GM12878 (cell line): Measurements from ENCODE around the gene CFAP58. TPM values are rescaled to one million over a fixed set of nuclear protein-coding genes. Genes with fewer than 3 reads are reported as not detected.

ENCODE experiments used
- EGR1 ChIP-seq, 2 experiments: IDR thresholded peaks; 1 replicate in 1 of 2; 2 replicates in 1 of 2; pipeline ENCODE4 v1.6.1; 2011 to 2012; ENCODE audit warnings: low read depth in 2 of 2, low read length in 2 of 2, borderline replicate concordance in 1 of 2, mild to moderate bottlenecking in 1 of 2, moderate library complexity in 1 of 2
- LARP7 ChIP-seq: fragments of 450-650 bp; IDR thresholded peaks from 2 replicates; pipeline ENCODE4 v1.6.1; 2017; ENCODE audit warnings: mild to moderate bottlenecking
- MEF2B ChIP-seq: fragments of 450-650 bp; IDR thresholded peaks from 2 replicates; pipeline ENCODE4 v1.6.1; 2018; ENCODE audit warnings: mild to moderate bottlenecking, moderate library complexity; ENCODE audit not compliant: partially characterized antibody, poor library complexity, severe bottlenecking
- NFIC ChIP-seq: IDR thresholded peaks from 2 replicates; pipeline ENCODE4 v1.6.1; 2012; ENCODE audit warnings: low read depth, mild to moderate bottlenecking, inconsistent platforms, low read length, moderate library complexity
- NFYA ChIP-seq: IDR thresholded peaks from 2 replicates; pipeline ENCODE4 v1.6.1; 2011; ENCODE audit warnings: low read depth, mild to moderate bottlenecking, low read length, improper control_type of control experiment, borderline replicate concordance
- PAX5 ChIP-seq: IDR thresholded peaks from 2 replicates; pipeline ENCODE4 v1.6.1; 2011; ENCODE audit warnings: low read depth, low read length, borderline replicate concordance
- POLR2AphosphoS5 ChIP-seq: IDR thresholded peaks from 2 replicates; pipeline ENCODE4 v1.6.1; 2011; ENCODE audit warnings: mild to moderate bottlenecking, low read length, inconsistent platforms
- POU2F2 ChIP-seq: IDR thresholded peaks from 3 replicates; pipeline ENCODE4 v1.6.1; 2011; ENCODE audit warnings: low read depth, mild to moderate bottlenecking, low read length, borderline replicate concordance
- RBBP5 ChIP-seq: fragments of 200-600 bp; sonication (generic); conservative IDR thresholded peaks from 2 replicates; pipeline ENCODE4 v1.6.1; 2016
- SIN3A ChIP-seq: IDR thresholded peaks from 2 replicates; pipeline ENCODE4 v1.6.1; 2012; ENCODE audit warnings: low read depth, low read length, improper control_type of control experiment
- SMAD5 ChIP-seq: IDR thresholded peaks from 2 replicates; pipeline ENCODE4 v1.6.1; 2016; ENCODE audit warnings: antibody characterized with exemption, low read depth
- SMC3 ChIP-seq: IDR thresholded peaks from 2 replicates; pipeline ENCODE4 v1.6.1; 2011; ENCODE audit warnings: low read length, improper control_type of control experiment, borderline replicate concordance
- TARDBP ChIP-seq: IDR thresholded peaks from 2 replicates; pipeline ENCODE4 v1.6.1; 2016; ENCODE audit warnings: borderline replicate concordance
- WRNIP1 ChIP-seq: IDR thresholded peaks from 2 replicates; pipeline ENCODE4 v1.6.1; 2011; ENCODE audit warnings: low read depth, low read length, improper control_type of control experiment, borderline replicate concordance
- ZBED1 ChIP-seq: IDR thresholded peaks from 2 replicates; pipeline ENCODE4 v1.6.1; 2016; ENCODE audit warnings: borderline replicate concordance
- ZNF207 ChIP-seq: fragments of 450-650 bp; IDR thresholded peaks from 2 replicates; pipeline ENCODE4 v1.6.1; 2014; ENCODE audit warnings: antibody characterized with exemption, mild to moderate bottlenecking, borderline replicate concordance
- polyA plus RNA-seq, 11 experiments: library from polyadenylated mRNA; depleted of rRNA in 4 of 11; unstranded in 6 of 11; stranded (reverse) in 5 of 11; fragments of >200 nt; fragmentation: Nextera tagmentation in 4 of 11; fragmentation: Illumina TruSeq in 1 of 11; extraction: Ambion mirVana in 4 of 11; extraction: Trizol in 1 of 11; gene quantifications; 1 replicate in 1 of 11; 2 replicates in 10 of 11; pipeline versions ENCODE4 v1.2.1 to v1.2.3, GENCODE V29; 2011 to 2016; ENCODE audit warnings: inconsistent platforms in 2 of 11, missing spikeins in 2 of 11, low read depth in 1 of 11
- total RNA-seq, 4 experiments: library from RNA; depleted of rRNA in 3 of 4; stranded (reverse); fragments of >200 nt in 3 of 4; fragmentation: Illumina TruSeq in 1 of 4; extraction: Trizol in 1 of 4; gene quantifications; 2 replicates each; pipeline versions ENCODE4 v1.2.1 to v1.2.3, GENCODE V29; 2013 to 2021
- TF ChIP-seq, protein P1 (sequence below), 3 experiments: IDR thresholded peaks in 2 of 3; conservative IDR thresholded peaks in 1 of 3; 2 replicates each; pipeline ENCODE4 v1.5.1; 2011; ENCODE audit warnings: low read depth in 3 of 3, low read length in 3 of 3, mild to moderate bottlenecking in 3 of 3, control low read depth in 2 of 3, moderate library complexity in 2 of 3, inconsistent platforms in 1 of 3, mixed read lengths in 1 of 3; ENCODE audit not compliant: control insufficient read depth in 2 of 3, insufficient read depth in 1 of 3; ENCODE audit errors: extremely low read depth in 1 of 3
- TF ChIP-seq, protein P2 (sequence below): fragments of 450-650 bp; IDR thresholded peaks from 2 replicates; pipeline ENCODE4 v1.6.1; 2016; ENCODE audit warnings: mild to moderate bottlenecking
- TF ChIP-seq, protein P3 (sequence below): fragments of 450-650 bp; IDR thresholded peaks from 2 replicates; pipeline ENCODE4 v1.6.1; 2018; ENCODE audit warnings: mild to moderate bottlenecking, low read depth, moderate library complexity; ENCODE audit not compliant: partially characterized antibody
- TF ChIP-seq, protein P4 (sequence below): fragments of 450-650 bp; IDR thresholded peaks from 2 replicates; pipeline ENCODE4 v1.6.1; 2017; ENCODE audit warnings: mild to moderate bottlenecking, moderate library complexity

The CFAP58 gene
- total and polyA plus RNA-seq, 10 of the 15 experiments (the other 5 are each of a cell fraction or from before 2014, with no cell fraction given) = 0.03 to 0.35 (median 0.21) TPM

DNA sequence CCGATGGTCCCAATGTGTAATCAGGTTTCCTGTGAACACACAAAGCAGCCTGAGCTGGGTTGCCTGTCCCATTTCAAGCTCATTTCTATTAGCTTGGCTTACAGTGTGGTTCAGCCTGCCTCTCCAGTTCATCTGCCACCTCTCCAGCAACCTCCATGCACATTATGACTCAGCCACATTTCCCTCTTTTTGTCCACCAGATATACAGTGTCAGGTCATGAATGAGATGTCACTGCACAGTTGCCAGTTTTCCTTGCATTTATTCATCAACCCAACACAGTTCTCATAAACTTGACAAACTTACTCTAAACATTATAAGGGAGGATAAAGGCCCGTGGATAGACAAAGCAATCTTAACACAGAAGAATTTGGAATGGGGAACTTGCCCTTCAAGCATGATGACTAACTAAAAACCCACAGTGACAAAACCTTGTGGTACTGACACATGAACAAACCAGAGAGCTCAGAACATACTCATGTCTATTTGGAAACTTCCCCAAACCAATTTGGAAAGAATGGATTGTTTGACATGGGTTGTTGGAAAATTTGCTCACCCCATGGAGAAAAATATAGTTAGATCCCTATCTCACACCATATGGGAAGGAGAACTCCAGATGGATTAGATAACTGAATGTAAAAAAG, 2.5 kb upstream of the CFAP58 start (continued):
- TF ChIP-seq EGR1 (IDR thresholded peaks at IDR 0.05; ENCODE audit: borderline replicate concordance in 1 of 2, low read depth in 2 of 2, low read length in 2 of 2) (no peak), NFYA (no peak), LARP7 (no peak), POU2F2 (no peak), SMAD5 (no peak), SMC3 (no peak), TARDBP (no peak), ZBED1 (no peak), POLR2AphosphoS5 (no peak), WRNIP1 (no peak), RBBP5 (no peak), NFIC (no peak), ZNF207 (no peak), MEF2B (no peak), PAX5 (no peak), SIN3A (no peak)
- TF ChIP-seq, protein P1, sequence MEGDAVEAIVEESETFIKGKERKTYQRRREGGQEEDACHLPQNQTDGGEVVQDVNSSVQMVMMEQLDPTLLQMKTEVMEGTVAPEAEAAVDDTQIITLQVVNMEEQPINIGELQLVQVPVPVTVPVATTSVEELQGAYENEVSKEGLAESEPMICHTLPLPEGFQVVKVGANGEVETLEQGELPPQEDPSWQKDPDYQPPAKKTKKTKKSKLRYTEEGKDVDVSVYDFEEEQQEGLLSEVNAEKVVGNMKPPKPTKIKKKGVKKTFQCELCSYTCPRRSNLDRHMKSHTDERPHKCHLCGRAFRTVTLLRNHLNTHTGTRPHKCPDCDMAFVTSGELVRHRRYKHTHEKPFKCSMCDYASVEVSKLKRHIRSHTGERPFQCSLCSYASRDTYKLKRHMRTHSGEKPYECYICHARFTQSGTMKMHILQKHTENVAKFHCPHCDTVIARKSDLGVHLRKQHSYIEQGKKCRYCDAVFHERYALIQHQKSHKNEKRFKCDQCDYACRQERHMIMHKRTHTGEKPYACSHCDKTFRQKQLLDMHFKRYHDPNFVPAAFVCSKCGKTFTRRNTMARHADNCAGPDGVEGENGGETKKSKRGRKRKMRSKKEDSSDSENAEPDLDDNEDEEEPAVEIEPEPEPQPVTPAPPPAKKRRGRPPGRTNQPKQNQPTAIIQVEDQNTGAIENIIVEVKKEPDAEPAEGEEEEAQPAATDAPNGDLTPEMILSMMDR (IDR thresholded peaks at IDR 0.05 in 2 of 3, conservative IDR thresholded peaks at IDR 0.05 in 1 of 3; ENCODE audit: control insufficient read depth in 2 of 3, extremely low read depth in 1 of 3, insufficient read depth in 1 of 3, low read depth in 3 of 3, low read length in 3 of 3) = no peak
- TF ChIP-seq, protein P2, sequence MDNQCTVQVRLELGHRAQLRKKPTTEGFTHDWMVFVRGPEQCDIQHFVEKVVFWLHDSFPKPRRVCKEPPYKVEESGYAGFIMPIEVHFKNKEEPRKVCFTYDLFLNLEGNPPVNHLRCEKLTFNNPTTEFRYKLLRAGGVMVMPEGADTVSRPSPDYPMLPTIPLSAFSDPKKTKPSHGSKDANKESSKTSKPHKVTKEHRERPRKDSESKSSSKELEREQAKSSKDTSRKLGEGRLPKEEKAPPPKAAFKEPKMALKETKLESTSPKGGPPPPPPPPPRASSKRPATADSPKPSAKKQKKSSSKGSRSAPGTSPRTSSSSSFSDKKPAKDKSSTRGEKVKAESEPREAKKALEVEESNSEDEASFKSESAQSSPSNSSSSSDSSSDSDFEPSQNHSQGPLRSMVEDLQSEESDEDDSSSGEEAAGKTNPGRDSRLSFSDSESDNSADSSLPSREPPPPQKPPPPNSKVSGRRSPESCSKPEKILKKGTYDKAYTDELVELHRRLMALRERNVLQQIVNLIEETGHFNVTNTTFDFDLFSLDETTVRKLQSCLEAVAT = no peak
- TF ChIP-seq, protein P3, sequence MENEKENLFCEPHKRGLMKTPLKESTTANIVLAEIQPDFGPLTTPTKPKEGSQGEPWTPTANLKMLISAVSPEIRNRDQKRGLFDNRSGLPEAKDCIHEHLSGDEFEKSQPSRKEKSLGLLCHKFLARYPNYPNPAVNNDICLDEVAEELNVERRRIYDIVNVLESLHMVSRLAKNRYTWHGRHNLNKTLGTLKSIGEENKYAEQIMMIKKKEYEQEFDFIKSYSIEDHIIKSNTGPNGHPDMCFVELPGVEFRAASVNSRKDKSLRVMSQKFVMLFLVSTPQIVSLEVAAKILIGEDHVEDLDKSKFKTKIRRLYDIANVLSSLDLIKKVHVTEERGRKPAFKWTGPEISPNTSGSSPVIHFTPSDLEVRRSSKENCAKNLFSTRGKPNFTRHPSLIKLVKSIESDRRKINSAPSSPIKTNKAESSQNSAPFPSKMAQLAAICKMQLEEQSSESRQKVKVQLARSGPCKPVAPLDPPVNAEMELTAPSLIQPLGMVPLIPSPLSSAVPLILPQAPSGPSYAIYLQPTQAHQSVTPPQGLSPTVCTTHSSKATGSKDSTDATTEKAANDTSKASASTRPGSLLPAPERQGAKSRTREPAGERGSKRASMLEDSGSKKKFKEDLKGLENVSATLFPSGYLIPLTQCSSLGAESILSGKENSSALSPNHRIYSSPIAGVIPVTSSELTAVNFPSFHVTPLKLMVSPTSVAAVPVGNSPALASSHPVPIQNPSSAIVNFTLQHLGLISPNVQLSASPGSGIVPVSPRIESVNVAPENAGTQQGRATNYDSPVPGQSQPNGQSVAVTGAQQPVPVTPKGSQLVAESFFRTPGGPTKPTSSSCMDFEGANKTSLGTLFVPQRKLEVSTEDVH = no peak
- TF ChIP-seq, protein P4, sequence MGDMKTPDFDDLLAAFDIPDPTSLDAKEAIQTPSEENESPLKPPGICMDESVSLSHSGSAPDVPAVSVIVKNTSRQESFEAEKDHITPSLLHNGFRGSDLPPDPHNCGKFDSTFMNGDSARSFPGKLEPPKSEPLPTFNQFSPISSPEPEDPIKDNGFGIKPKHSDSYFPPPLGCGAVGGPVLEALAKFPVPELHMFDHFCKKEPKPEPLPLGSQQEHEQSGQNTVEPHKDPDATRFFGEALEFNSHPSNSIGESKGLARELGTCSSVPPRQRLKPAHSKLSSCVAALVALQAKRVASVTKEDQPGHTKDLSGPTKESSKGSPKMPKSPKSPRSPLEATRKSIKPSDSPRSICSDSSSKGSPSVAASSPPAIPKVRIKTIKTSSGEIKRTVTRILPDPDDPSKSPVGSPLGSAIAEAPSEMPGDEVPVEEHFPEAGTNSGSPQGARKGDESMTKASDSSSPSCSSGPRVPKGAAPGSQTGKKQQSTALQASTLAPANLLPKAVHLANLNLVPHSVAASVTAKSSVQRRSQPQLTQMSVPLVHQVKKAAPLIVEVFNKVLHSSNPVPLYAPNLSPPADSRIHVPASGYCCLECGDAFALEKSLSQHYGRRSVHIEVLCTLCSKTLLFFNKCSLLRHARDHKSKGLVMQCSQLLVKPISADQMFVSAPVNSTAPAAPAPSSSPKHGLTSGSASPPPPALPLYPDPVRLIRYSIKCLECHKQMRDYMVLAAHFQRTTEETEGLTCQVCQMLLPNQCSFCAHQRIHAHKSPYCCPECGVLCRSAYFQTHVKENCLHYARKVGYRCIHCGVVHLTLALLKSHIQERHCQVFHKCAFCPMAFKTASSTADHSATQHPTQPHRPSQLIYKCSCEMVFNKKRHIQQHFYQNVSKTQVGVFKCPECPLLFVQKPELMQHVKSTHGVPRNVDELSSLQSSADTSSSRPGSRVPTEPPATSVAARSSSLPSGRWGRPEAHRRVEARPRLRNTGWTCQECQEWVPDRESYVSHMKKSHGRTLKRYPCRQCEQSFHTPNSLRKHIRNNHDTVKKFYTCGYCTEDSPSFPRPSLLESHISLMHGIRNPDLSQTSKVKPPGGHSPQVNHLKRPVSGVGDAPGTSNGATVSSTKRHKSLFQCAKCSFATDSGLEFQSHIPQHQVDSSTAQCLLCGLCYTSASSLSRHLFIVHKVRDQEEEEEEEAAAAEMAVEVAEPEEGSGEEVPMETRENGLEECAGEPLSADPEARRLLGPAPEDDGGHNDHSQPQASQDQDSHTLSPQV = no peak
